Esophagus squamous epithelium (tissue), 5 donors: ENCODE data around the gene AEBP1. TPM values are rescaled to one million over a fixed set of nuclear protein-coding genes. Genes with fewer than 3 reads are reported as not detected.
A peak's percentile ranks its signal among the peaks of the same experiment; 100 is the strongest.

Experiments
- DNase-seq: peaks from one replicate; lab custom pipeline; 2025; lab: John Stamatoyannopoulos, UW
- H3K27ac ChIP-seq, 4 donors: fragments of 200-600 bp; sonication (generic); one replicate each; pipeline ENCODE4 v1.5.1; 2016 to 2019; ENCODE audit warnings: mild to moderate bottlenecking in 1 of 4
- H3K27me3 ChIP-seq, 4 donors: fragments of 200-600 bp; sonication (generic); 1 replicate in 3 of 4; 2 replicates in 1 of 4; pipeline versions ENCODE4 v1.5.1 to v1.6.0; 2017 to 2021; ENCODE audit warnings: antibody characterized with exemption in 1 of 4
- H3K36me3 ChIP-seq, 3 donors: fragments of 200-600 bp; sonication (generic); one replicate each; pipeline ENCODE4 v1.5.1; 2016 to 2019
- H3K4me1 ChIP-seq, 3 donors: fragments of 200-600 bp; sonication (generic); one replicate each; pipeline ENCODE4 v1.5.1; 2017 to 2019
- H3K4me3 ChIP-seq, 4 donors: fragments of 200-600 bp; sonication (generic); 1 replicate in 3 of 4; 2 replicates in 1 of 4; pipeline ENCODE4 v1.5.1; 2016 to 2019; ENCODE audit warnings: mild to moderate bottlenecking in 2 of 4, moderate library complexity in 1 of 4
- H3K9me3 ChIP-seq, 3 donors: fragments of 200-600 bp; sonication (generic); one replicate each; pipeline ENCODE4 v1.5.1; 2016 to 2019
- CTCF ChIP-seq, 6 experiments: fragments of 450-650 bp in 4 of 6; fragments of 200-600 bp in 2 of 6; sonication (generic) in 2 of 6; IDR thresholded peaks; one replicate each; pipeline ENCODE4 v1.5.1; 2016 to 2019; ENCODE audit warnings: antibody characterized with exemption in 6 of 6, mild to moderate bottlenecking in 4 of 6, moderate library complexity in 4 of 6
- POLR2A ChIP-seq, 4 donors: fragments of 450-650 bp; IDR thresholded peaks; one replicate each; pipeline ENCODE4 v1.6.1; 2017; ENCODE audit warnings: antibody characterized with exemption in 4 of 4, mild to moderate bottlenecking in 4 of 4, moderate library complexity in 3 of 4
- WGBS, 2 donors: methylation state at CpG; one replicate each; pipeline ENCODE4 v1.1.5; 2018; 5-methylcytosine and 5-hydroxymethylcytosine counted together
- intact Hi-C: fragments of 100-400 bp; cut with DNase I; formaldehyde crosslinking; loops from one replicate; pipeline ENCODE4 v1.15.0; 2022
- total RNA-seq, 4 donors: library from RNA; depleted of rRNA; stranded (reverse); fragments of >200 nt; gene quantifications; one replicate each; pipeline ENCODE4 v1.1.0, GENCODE V29; 2016
- donor health status: DM: yes; HTN: yes; CAD: no.

AEBP1 gene
- total RNA-seq, 4 donors from 2014 or later: 4.6 to 83.9 (median 25.2) TPM

- TF ChIP-seq CTCF (IDR thresholded peaks at IDR 0.05): no peak
- TF ChIP-seq POLR2A (IDR thresholded peaks at IDR 0.05): no peak
- Histone ChIP-seq H3K36me3 (peaks cover 47 to 92% (median 70%) of the 10 kb centered on the region in 3 donors), H3K9me3 (no peaks in the 10 kb centered on the region), H3K4me3 (no peak overlapping the region), H3K27me3 (no peaks in the 10 kb centered on the region), H3K4me1 (peaks cover 9 to 45% (median 19%) of the 10 kb centered on the region in 3 donors), H3K27ac (peak overlapping the region; percentile 18 to 85 (median 80))
- DNase-seq: no peak
- 75 to 100% methylated on average over 2 to 3 of the region's 7 CpGs for WGBS, 2 donors
- intact Hi-C loops: no loop called here
These were observed 45.4 kb upstream of the AEBP1 start for GRCh38 chr7:44058759-44059218.

GRCh38 chr7:44059219-44060090, 44.7 kb upstream of the AEBP1 start:
- Histone ChIP-seq H3K36me3 (peaks cover 47 to 86% (median 70%) of the 10 kb centered on the region in 3 donors), H3K4me1 (peaks cover 15 to 52% (median 25%) of the 10 kb centered on the region in 3 donors)
- intact Hi-C loops: no loop called here

GRCh38 chr7:44060091-44060947, 43.8 kb upstream of the AEBP1 start:
- intact Hi-C loops: no loop called here
- DNase-seq: no peak
- no peak overlapping the region for H3K4me3 ChIP-seq
- peaks cover 24 to 61% (median 34%) of the 10 kb centered on the region in 3 donors for H3K4me1 ChIP-seq
- no peaks in the 10 kb centered on the region for H3K9me3 ChIP-seq
- 91 to 92% methylated on average over 14 to 16 of the region's 21 CpGs for WGBS, 2 donors
- H3K27me3 ChIP-seq: no peaks in the 10 kb centered on the region
- peaks cover 47 to 77% (median 67%) of the 10 kb centered on the region in 3 donors for H3K36me3 ChIP-seq
- no peak for TF ChIP-seq POLR2A (IDR thresholded peaks at IDR 0.05)
- TF ChIP-seq CTCF (IDR thresholded peaks at IDR 0.05): no peak
- no peak overlapping the region for H3K27ac ChIP-seq

More at GRCh38 chr7:44059219-44060090, 44.7 kb upstream of the AEBP1 start:
- H3K27me3 ChIP-seq: no peaks in the 10 kb centered on the region
- no peak for DNase-seq
- H3K4me3 ChIP-seq: no peak overlapping the region
- 92% methylated on average over 3 of the region's 14 CpGs; no CpG with 5 or more reads in 1 of the 2 donors for WGBS, 2 donors
- no peak for TF ChIP-seq CTCF (IDR thresholded peaks at IDR 0.05)
- TF ChIP-seq POLR2A (IDR thresholded peaks at IDR 0.05): no peak
- H3K27ac ChIP-seq: peak overlapping the region in 3 of 4 donors; percentile 76 to 85 (median 84)
- H3K9me3 ChIP-seq: no peaks in the 10 kb centered on the region

GRCh38 chr7:44060948-44061644, 43.0 kb upstream of the AEBP1 start:
- TF ChIP-seq POLR2A (IDR thresholded peaks at IDR 0.05): no peak
- no peak for TF ChIP-seq CTCF (IDR thresholded peaks at IDR 0.05)

More at GRCh38 chr7:44060948-44061644, 43.0 kb upstream of the AEBP1 start:
- Histone ChIP-seq H3K27me3 (no peaks in the 10 kb centered on the region), H3K4me1 (peaks cover 24 to 68% (median 40%) of the 10 kb centered on the region in 3 donors), H3K9me3 (no peaks in the 10 kb centered on the region), H3K4me3 (no peak overlapping the region), H3K36me3 (peaks cover 47 to 69% (median 65%) of the 10 kb centered on the region in 3 donors), H3K27ac (no peak overlapping the region)
- DNase-seq: no peak
- 79 to 82% methylated on average over 6 to 7 of the region's 8 CpGs for WGBS, 2 donors
- intact Hi-C loops: no loop called here
